NCI-H146 treated with DMSO at 0.1 percent for 48 hours (cell line): ENCODE results near the gene UGT1A10.

Experiments
- DNase-seq: peaks from one replicate; lab custom pipeline; 2025; ENCODE audit not compliant: unreplicated experiment; lab: John Stamatoyannopoulos, UW

UGT1A10 gene

DNA sequence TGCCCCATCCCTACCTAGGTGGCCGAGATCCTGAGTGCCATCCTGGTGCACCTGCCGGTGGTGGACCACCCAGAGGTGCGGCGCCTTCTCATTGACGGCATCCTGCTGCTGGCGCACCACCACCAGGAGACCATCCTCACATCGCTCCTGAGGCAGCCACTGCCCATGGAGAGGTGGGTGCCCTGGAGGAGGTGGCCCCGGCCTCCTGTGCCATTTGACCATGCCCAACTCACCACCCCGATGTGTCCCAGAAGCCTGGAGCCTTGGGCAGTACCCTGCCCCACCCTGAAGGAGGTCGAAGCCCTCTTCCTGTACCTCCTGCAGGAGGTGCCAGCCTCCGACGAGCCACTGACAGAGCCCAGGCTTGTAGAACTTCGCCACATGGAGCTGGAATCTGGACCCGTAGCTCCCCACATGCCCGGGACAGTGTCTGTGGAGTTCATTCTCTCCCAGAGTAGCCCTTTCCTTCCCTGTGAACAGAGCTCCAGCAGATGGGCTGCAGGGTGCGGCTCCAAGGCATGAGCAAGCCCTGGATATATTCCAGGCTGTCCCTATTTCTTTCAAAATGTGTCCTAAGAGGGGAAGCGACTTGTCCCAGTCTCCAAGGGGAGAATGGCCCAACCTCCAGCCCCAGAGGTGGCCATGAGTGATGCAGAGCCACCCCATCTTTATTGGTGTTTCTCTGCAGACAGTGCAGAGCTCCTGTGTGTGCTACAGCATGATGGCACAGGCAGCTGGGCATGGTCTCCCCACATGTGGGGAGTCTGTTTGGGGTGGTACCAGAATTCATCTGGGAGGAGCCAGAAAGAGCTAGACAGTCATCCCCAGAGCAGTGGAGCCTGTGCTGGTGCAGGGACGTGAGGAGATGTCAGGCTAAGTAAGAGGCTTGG is 183.9 kb downstream of the UGT1A10 start:
- no peak for DNase-seq

DNA sequence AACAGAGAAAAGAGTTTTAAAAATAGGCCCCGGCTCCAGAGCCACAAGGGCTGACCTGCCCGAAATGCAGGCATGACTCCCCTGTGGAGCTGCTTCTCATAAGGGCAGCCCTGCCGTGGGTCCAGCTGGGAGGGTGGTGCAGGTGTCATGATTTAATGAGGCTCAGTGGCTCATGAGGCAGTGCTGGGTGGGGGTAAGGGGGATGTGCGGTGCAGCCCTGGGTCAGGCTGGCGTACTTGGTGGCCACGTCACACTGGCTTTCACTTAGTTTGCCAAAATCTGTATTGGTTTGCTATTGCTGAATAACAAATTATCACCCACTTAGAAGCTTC is 184.5 kb downstream of the UGT1A10 start:
- no peak for DNase-seq

DNA sequence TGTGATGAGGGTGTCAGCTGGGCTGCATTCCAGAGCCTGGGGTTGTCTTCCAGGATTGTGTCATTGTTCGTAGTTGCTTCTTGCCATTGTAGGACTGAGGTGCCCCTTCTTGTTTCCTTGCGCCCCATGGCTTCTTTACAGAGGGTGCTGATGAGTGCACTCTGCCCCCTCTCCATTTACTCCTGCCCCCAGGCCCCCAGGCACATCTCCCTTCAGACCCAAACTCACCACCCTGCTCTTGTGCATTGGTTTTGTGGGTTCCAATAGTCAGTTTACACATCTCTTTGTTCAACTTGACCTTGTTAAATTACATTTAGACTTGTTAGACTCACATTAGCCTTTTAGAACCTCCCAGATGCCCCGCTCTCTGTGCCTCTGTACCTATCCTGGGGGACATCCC is 184.9 kb downstream of the UGT1A10 start:
- DNase-seq = no peak

DNA sequence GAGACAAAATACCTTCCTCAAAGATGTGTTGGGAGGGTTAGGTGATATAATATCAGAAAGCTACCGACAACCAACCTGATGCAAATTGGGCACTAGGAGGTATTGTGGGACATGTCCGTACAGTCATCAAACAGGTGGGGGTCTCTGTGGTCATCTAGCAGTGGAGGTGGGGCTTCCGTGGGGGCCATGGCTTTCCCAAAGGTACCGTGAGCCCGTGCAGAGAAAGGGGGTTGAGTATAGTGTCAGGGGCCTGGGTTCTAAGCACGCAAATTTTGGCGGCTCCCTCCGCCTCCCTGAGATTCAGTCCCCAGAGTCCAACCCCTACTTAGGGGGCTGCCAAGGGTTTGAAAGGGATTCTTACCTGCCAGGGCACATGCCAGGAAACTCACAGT is 185.5 kb downstream of the UGT1A10 start:
- no peak for DNase-seq

- no peak for DNase-seq
Measured at GRCh38 chr2:233822101-233822771, 186.0 kb downstream of the UGT1A10 start.
